ENCODE results near the gene FANCE. TPM values are rescaled to one million over a fixed set of nuclear protein-coding genes. Genes with fewer than 3 reads are reported as not detected.

Gene FANCE
- total RNA-seq, 1 experiment from 2014 or later, result 10.4 TPM

GRCh38 chr6:35475573-35475972 lies 23.4 kb downstream of the FANCE start:
- intact Hi-C loops (cut with micrococcal nuclease; ENCODE audit: unreplicated experiment), result no loop called here
- H3K36me3 Mint-ChIP-seq (ENCODE audit: insufficient read depth, unreplicated experiment), result peaks cover 75% of the 10 kb centered on the region
- DNase-seq, result no peak
- H3K9me3 Mint-ChIP-seq (ENCODE audit: low read depth, unreplicated experiment), result no peaks in the 10 kb centered on the region
- TF ChIP-seq, protein P1, sequence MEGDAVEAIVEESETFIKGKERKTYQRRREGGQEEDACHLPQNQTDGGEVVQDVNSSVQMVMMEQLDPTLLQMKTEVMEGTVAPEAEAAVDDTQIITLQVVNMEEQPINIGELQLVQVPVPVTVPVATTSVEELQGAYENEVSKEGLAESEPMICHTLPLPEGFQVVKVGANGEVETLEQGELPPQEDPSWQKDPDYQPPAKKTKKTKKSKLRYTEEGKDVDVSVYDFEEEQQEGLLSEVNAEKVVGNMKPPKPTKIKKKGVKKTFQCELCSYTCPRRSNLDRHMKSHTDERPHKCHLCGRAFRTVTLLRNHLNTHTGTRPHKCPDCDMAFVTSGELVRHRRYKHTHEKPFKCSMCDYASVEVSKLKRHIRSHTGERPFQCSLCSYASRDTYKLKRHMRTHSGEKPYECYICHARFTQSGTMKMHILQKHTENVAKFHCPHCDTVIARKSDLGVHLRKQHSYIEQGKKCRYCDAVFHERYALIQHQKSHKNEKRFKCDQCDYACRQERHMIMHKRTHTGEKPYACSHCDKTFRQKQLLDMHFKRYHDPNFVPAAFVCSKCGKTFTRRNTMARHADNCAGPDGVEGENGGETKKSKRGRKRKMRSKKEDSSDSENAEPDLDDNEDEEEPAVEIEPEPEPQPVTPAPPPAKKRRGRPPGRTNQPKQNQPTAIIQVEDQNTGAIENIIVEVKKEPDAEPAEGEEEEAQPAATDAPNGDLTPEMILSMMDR (IDR thresholded peaks at IDR 0.05; ENCODE audit: unreplicated experiment), result no peak
- H3K4me1 Mint-ChIP-seq (ENCODE audit: low read depth, unreplicated experiment), result peaks cover 13% of the 10 kb centered on the region
- H3K4me3 Mint-ChIP-seq (ENCODE audit: low read depth, unreplicated experiment), result no peak overlapping the region
- CTCF ChIA-PET, result interaction anchor here (1.1 kb wide), 1 partner anchor 21 kb away, joined by 3 read pairs; no protein-coding TSS in a partner anchor
- no peaks in the 10 kb centered on the region for H3K27me3 Mint-ChIP-seq (ENCODE audit: unreplicated experiment)
- H3K27ac Mint-ChIP-seq (ENCODE audit: unreplicated experiment), result peak overlapping the region; percentile 7
- no TSS peak for BruUV-seq (replicated peaks)

DNA sequence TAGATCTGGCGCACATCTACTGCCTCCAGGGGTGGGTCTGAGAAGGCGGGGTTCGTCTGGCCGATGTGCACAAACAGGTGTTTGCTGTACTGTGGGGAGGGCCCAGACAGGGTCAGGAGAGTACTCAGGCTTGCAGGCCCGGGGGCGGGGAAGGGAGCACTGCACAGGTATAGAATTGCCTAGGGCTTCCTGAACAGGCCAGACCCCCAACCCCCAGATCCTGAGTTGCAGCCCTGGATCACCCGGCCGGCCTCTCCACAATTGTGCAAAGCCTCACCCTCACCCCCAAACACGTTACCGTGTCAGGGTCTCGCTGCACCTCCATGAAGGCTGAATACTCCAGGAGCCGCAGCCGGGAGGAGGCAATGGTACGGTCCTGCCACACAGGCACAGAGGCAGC lies 23.9 kb downstream of the FANCE start:
- no peaks in the 10 kb centered on the region for H3K27me3 Mint-ChIP-seq (ENCODE audit: unreplicated experiment)
- BruUV-seq (replicated peaks), result no TSS peak
- no peak overlapping the region for H3K4me3 Mint-ChIP-seq (ENCODE audit: low read depth, unreplicated experiment)

GRCh38 chr6:35477028-35477427 lies 24.9 kb downstream of the FANCE start:
- CTCF ChIA-PET, result interaction anchor here (0.6 kb wide), 1 partner anchor 738 kb away, joined by 3 read pairs; no protein-coding TSS in a partner anchor
- H3K4me1 Mint-ChIP-seq (ENCODE audit: low read depth, unreplicated experiment), result peaks cover 4% of the 10 kb centered on the region
- no peaks in the 10 kb centered on the region for H3K9me3 Mint-ChIP-seq (ENCODE audit: low read depth, unreplicated experiment)
- intact Hi-C loops (cut with micrococcal nuclease; ENCODE audit: unreplicated experiment), result no loop called here
- no peak for DNase-seq
- H3K36me3 Mint-ChIP-seq (ENCODE audit: insufficient read depth, unreplicated experiment), result peaks cover 60% of the 10 kb centered on the region
- H3K4me3 Mint-ChIP-seq (ENCODE audit: low read depth, unreplicated experiment), result no peak overlapping the region
- no peak overlapping the region for H3K27ac Mint-ChIP-seq (ENCODE audit: unreplicated experiment)
- TF ChIP-seq, protein P1 (IDR thresholded peaks at IDR 0.05; ENCODE audit: unreplicated experiment), result no peak
- H3K27me3 Mint-ChIP-seq (ENCODE audit: unreplicated experiment), result no peaks in the 10 kb centered on the region
- no TSS peak for BruUV-seq (replicated peaks)

More for the DNA sequence above, 23.9 kb downstream of the FANCE start:
- Mint-ChIP-seq H3K36me3 (ENCODE audit: insufficient read depth, unreplicated experiment) (peaks cover 71% of the 10 kb centered on the region), H3K9me3 (ENCODE audit: low read depth, unreplicated experiment) (no peaks in the 10 kb centered on the region), H3K4me1 (ENCODE audit: low read depth, unreplicated experiment) (peaks cover 9% of the 10 kb centered on the region), H3K27ac (ENCODE audit: unreplicated experiment) (peak overlapping the region; percentile 7)
- no peak for DNase-seq
- CTCF ChIA-PET, result no interaction called here
- TF ChIP-seq, protein P1 (IDR thresholded peaks at IDR 0.05; ENCODE audit: unreplicated experiment), result no peak
- intact Hi-C loops (cut with micrococcal nuclease; ENCODE audit: unreplicated experiment), result no loop called here

GRCh38 chr6:35477551-35478179 lies 25.5 kb downstream of the FANCE start:
- no peak for DNase-seq
- Mint-ChIP-seq H3K36me3 (ENCODE audit: insufficient read depth, unreplicated experiment) (peaks cover 54% of the 10 kb centered on the region), H3K9me3 (ENCODE audit: low read depth, unreplicated experiment) (no peaks in the 10 kb centered on the region), H3K27ac (ENCODE audit: unreplicated experiment) (no peak overlapping the region), H3K4me3 (ENCODE audit: low read depth, unreplicated experiment) (no peak overlapping the region), H3K4me1 (ENCODE audit: low read depth, unreplicated experiment) (no peaks in the 10 kb centered on the region), H3K27me3 (ENCODE audit: unreplicated experiment) (no peaks in the 10 kb centered on the region)
- intact Hi-C loops (cut with micrococcal nuclease; ENCODE audit: unreplicated experiment), result no loop called here
- CTCF ChIA-PET, result interaction anchor here (0.6 to 0.7 kb wide), 2 partner anchors 79 to 739 kb away, joined by 3 read pairs; no protein-coding TSS in a partner anchor
- TF ChIP-seq, protein P1 (IDR thresholded peaks at IDR 0.05; ENCODE audit: unreplicated experiment), result no peak
- BruUV-seq (replicated peaks), result no TSS peak

Data from Calu3 (cell line).